Epithelial cell of proximal tubule (primary cell): Measurements from ENCODE around the gene KATNAL2. TPM values are rescaled to one million over a fixed set of nuclear protein-coding genes. Genes with fewer than 3 reads are reported as not detected.
"Not testable (repeated sequence)": the region's sequence is repeated elsewhere in the genome, so short reads cannot be mapped to it uniquely, and the experiment has no call there.

Experiments used
- DNase-seq: peaks from one replicate; pipeline ENCODE4 v3.0.0-alpha.2; 2011; ENCODE audit warnings: low read depth
- H3K4me3 ChIP-seq: 2 replicates; pipeline ENCODE4 v1.5.1; 2011; ENCODE audit warnings: low read depth, mild to moderate bottlenecking, low read length
- total RNA-seq: library from RNA; depleted of rRNA; stranded (reverse); fragments of >200 nt; gene quantifications from 2 replicates; pipeline ENCODE4 v1.2.3, GENCODE V29; 2015
- TF ChIP-seq, protein P1 (sequence below): conservative IDR thresholded peaks from 2 replicates; pipeline ENCODE4 v1.5.1; 2012; ENCODE audit warnings: low read depth, mild to moderate bottlenecking, low read length

KATNAL2 gene
- total RNA-seq, 1 donor from 2014 or later, result 0.06 TPM

GRCh38 chr18:46939337-46939963 is 22.0 kb downstream of the KATNAL2 start:
- H3K4me3 ChIP-seq, result no peak overlapping the region
- DNase-seq, result peak; percentile 41
- TF ChIP-seq, protein P1, sequence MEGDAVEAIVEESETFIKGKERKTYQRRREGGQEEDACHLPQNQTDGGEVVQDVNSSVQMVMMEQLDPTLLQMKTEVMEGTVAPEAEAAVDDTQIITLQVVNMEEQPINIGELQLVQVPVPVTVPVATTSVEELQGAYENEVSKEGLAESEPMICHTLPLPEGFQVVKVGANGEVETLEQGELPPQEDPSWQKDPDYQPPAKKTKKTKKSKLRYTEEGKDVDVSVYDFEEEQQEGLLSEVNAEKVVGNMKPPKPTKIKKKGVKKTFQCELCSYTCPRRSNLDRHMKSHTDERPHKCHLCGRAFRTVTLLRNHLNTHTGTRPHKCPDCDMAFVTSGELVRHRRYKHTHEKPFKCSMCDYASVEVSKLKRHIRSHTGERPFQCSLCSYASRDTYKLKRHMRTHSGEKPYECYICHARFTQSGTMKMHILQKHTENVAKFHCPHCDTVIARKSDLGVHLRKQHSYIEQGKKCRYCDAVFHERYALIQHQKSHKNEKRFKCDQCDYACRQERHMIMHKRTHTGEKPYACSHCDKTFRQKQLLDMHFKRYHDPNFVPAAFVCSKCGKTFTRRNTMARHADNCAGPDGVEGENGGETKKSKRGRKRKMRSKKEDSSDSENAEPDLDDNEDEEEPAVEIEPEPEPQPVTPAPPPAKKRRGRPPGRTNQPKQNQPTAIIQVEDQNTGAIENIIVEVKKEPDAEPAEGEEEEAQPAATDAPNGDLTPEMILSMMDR, result no peak

GRCh38 chr18:46939998-46940571 is 22.7 kb downstream of the KATNAL2 start:
- H3K4me3 ChIP-seq, result no peak overlapping the region
- DNase-seq, result no peak
- TF ChIP-seq, protein P1, result no peak

- TF ChIP-seq, protein P1, result no peak
- no peak for DNase-seq
- H3K4me3 ChIP-seq, result no peak overlapping the region
These were observed 25.2 kb downstream of the KATNAL2 start for GRCh38 chr18:46942646-46943045.

DNA sequence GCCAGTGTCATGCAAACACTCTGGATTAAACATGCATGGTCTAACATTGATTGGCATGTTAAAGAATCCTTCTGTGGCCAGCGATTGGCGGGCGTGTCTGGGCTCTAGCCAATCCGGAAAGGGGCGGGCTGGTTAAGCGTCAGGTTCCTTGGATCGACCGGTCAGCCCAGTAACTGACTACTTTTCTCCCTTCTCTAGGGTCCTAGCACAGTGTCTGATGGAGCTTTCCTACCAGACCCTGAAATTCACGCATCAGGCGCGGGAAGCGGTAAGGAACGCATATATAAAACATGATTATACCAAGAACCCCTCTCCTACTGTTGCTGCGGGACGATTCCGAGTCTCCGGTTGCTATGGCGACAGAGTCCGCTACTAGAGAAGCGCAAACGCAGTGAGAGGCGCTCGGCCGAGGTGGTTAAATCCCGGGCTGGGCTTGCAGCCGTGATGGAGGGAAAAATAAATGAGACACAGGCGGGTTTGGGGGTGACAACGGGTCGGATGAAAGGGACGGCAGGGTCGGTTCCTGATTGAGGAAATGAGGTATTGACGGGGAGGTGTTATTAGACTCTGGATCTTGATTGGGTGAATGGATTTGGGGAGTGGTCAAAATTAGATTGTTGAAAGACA is 29.4 kb downstream of the KATNAL2 start:
- H3K4me3 ChIP-seq, result peak overlapping the region; percentile 65
- peak; percentile 40 for DNase-seq
- TF ChIP-seq, protein P1, result no peak

- DNase-seq, result no peak
- TF ChIP-seq, protein P1, result peak; percentile 67
- H3K4me3 ChIP-seq, result no peak overlapping the region
These were observed 32.8 kb downstream of the KATNAL2 start for GRCh38 chr18:46950064-46950656.

- TF ChIP-seq, protein P1, result no peak
- no peak for DNase-seq
- H3K4me3 ChIP-seq, result no peak overlapping the region
These were observed 35.8 kb downstream of the KATNAL2 start for GRCh38 chr18:46953195-46953594.

DNA sequence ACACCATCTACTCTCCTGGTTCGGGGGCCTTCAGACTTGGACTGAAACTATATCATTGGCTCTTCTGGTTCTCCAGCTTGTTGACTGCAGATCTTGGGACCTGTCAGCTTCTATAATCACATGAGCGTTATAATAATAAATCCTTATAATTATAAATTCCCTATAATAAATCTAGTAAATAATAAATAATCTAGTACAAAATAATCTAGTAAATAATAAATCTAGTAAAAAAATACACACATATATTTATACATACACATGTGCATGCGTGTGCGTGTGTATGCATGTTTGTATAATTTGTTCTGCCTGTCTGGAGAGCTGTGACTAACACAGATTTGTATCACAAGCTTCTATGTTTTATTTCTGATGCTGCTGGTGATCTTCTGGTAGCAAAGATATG is 40.8 kb downstream of the KATNAL2 start:
- no peak for DNase-seq
- TF ChIP-seq, protein P1, result no peak
- no peak overlapping the region for H3K4me3 ChIP-seq

DNA sequence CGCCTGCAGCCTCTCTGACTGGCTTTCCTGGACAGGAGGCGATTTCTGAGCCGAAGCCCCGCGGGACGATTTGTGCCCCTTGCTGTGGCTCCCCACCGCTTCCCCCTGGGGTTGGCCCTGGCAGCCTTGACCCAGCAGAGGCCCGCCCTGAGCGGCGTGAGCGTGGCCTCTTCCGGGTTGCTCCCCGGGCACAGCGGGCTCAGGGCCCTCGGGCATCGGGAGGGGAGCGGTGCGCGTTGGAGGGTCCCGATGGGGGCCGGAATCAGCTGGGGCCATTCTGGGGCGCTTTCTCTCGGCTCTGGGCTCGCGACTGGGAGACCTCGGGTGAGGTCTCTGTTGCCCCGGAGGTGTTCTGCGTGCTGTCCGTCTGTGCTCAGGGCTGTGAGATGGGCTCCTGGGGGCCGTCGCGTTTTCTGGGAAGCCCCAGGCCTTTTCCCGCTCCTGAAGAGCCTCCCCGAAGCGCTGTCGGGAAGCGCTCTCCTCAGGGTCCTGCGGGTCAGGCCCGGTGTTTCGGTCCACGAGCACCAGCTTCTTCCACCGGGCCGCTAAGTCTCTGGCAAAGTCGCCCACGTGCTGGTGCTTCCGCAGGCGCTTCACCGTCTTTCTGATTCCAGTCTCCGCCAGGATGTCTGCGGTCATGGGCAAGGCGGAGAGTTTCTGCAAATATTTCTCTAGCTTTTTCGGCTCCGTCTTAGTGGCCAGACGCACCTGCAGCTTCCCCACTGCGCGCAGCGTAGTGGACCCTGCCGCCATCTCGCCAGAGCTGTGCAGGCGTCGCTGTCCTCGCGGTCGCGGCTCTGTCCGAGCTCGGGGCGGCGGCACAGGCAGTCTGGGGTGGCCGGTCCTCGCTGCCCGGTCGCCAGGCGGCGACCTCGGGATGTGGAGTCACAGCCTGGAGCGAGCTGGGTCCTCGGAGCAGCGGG is 46.5 kb downstream of the KATNAL2 start:
- DNase-seq, result not testable (repeated sequence)

GRCh38 chr18:46964579-46965293 is 47.3 kb downstream of the KATNAL2 start:
- not testable (repeated sequence) for H3K4me3 ChIP-seq, DNase-seq

More for the DNA sequence above, 46.5 kb downstream of the KATNAL2 start:
- not testable (repeated sequence) for H3K4me3 ChIP-seq
